SH-SY5Y (cell line): Measurements from ENCODE around the gene MAP7D3.

ENCODE experiments used
- GATA2 ChIP-seq: IDR thresholded peaks from 2 replicates; pipeline ENCODE4 v1.6.1; 2011; ENCODE audit warnings: mild to moderate bottlenecking, low read depth, low read length
- GATA3 ChIP-seq: IDR thresholded peaks from 2 replicates; pipeline ENCODE4 v1.6.1; 2011; ENCODE audit warnings: low read depth, mild to moderate bottlenecking, low read length, moderate library complexity

DNA sequence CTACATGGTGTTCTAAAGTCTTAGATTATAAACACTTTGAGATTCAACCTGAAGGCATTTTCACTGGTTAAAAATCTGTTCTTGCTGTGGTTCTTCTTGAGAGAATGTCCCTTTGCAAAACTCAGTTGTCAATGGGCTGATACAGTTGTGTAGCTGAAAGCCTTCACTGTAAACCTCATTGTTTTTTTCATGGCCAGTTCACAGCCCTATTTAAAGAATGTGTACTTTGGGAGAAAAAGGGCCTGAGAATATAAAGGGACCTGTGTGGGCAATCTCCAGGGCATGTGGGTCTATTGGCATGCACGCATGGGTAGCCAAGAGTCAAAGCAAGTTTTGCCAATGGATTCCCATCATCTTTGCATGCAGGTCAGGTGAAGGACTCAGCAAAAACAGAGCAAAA lies 7.8 kb upstream of the MAP7D3 start:
- TF ChIP-seq GATA3 (no peak), GATA2 (no peak)
